Stimulated activated naive CD8-positive, alpha-beta T cell treated with anti-CD3 and anti-CD28 coated beads, Interleukin-15, Interleukin-2, amounts not matched to agents 100 U/mL and 50 U/mL, for 24 hours (primary cell): Measurements from ENCODE around the gene EDEM3.
"Not testable (repeated sequence)": the region's sequence is repeated elsewhere in the genome, so short reads cannot be mapped to it uniquely, and the experiment has no call there.

ENCODE experiments used
- ATAC-seq: fragments of 150-1000 bp; cut with Tn5 transposase; one replicate; pipeline ENCODE4 v1.10.0; 2021
- DNase-seq: peaks from one replicate; pipeline ENCODE4 v3.0.0; 2021

EDEM3 gene

GRCh38 chr1:184754476-184755225, at the start of gene EDEM3:
EDEM3 (minus strand) TSS chr1:184754858; CDS start chr1:184754646, 212 bp downstream.
- DNase-seq (peak; percentile 96), ATAC-seq (peak; percentile 96)

- ATAC-seq = no peak
- no peak for DNase-seq
These were observed 49.6 kb upstream of the EDEM3 start for GRCh38 chr1:184804220-184804619.

- no peak for ATAC-seq
- DNase-seq = no peak
These were observed 48.5 kb upstream of the EDEM3 start for GRCh38 chr1:184803180-184803492.

GRCh38 chr1:184802354-184803179, 47.9 kb upstream of the EDEM3 start:
- ATAC-seq (no peak), DNase-seq (no peak)

GRCh38 chr1:184801503-184801902, 46.8 kb upstream of the EDEM3 start:
- DNase-seq (no peak), ATAC-seq (no peak)

GRCh38 chr1:184800876-184801275, 46.2 kb upstream of the EDEM3 start:
- ATAC-seq (no peak), DNase-seq (no peak)

GRCh38 chr1:184793967-184794366, 39.3 kb upstream of the EDEM3 start:
- DNase-seq (no peak), ATAC-seq (no peak)

- ATAC-seq (peak; percentile 79), DNase-seq (peak; percentile 31)
These were observed 37.9 kb upstream of the EDEM3 start for GRCh38 chr1:184792450-184792969.

- ATAC-seq (peak; percentile 57), DNase-seq (no peak)
These were observed 36.9 kb upstream of the EDEM3 start for GRCh38 chr1:184791550-184791900.

GRCh38 chr1:184790642-184791549, 36.2 kb upstream of the EDEM3 start:
- ATAC-seq = no peak
- no peak for DNase-seq

GRCh38 chr1:184789884-184790283, 35.2 kb upstream of the EDEM3 start:
- ATAC-seq (no peak), DNase-seq (no peak)

- ATAC-seq = no peak
- no peak for DNase-seq
These were observed 34.3 kb upstream of the EDEM3 start for GRCh38 chr1:184788970-184789369.

- DNase-seq (no peak), ATAC-seq (no peak)
These were observed 30.9 kb upstream of the EDEM3 start for GRCh38 chr1:184785529-184785928.

GRCh38 chr1:184783723-184784122, 29.1 kb upstream of the EDEM3 start:
- ATAC-seq = not testable (repeated sequence)

GRCh38 chr1:184781941-184782340, 27.3 kb upstream of the EDEM3 start:
- DNase-seq = no peak

More at GRCh38 chr1:184783723-184784122, 29.1 kb upstream of the EDEM3 start:
- not testable (repeated sequence) for DNase-seq

GRCh38 chr1:184775885-184776284, 21.2 kb upstream of the EDEM3 start:
- ATAC-seq = no peak
- DNase-seq = no peak

More at GRCh38 chr1:184781941-184782340, 27.3 kb upstream of the EDEM3 start:
- ATAC-seq = no peak

GRCh38 chr1:184775329-184775728, 20.7 kb upstream of the EDEM3 start:
- DNase-seq (no peak), ATAC-seq (no peak)

- ATAC-seq (no peak), DNase-seq (no peak)
These were observed 19.2 kb upstream of the EDEM3 start for GRCh38 chr1:184773762-184774320.

GRCh38 chr1:184771190-184771691, 16.6 kb upstream of the EDEM3 start:
- DNase-seq (no peak), ATAC-seq (no peak)

GRCh38 chr1:184770181-184770979, 15.7 kb upstream of the EDEM3 start:
- DNase-seq = no peak
- no peak for ATAC-seq

GRCh38 chr1:184769241-184769640, 14.6 kb upstream of the EDEM3 start:
- DNase-seq (no peak), ATAC-seq (no peak)
